HG02623 (cell line): ENCODE results near the gene TMEM108.
A peak's percentile ranks its signal among the peaks of the same experiment; 100 is the strongest.

Experiments
- ATAC-seq: cut with Tn5 transposase; IDR thresholded peaks from one replicate; pipeline ENCODE4 v1.9.1; 2021; ENCODE audit warnings: moderate library complexity; ENCODE audit not compliant: unreplicated experiment

TMEM108 gene

DNA sequence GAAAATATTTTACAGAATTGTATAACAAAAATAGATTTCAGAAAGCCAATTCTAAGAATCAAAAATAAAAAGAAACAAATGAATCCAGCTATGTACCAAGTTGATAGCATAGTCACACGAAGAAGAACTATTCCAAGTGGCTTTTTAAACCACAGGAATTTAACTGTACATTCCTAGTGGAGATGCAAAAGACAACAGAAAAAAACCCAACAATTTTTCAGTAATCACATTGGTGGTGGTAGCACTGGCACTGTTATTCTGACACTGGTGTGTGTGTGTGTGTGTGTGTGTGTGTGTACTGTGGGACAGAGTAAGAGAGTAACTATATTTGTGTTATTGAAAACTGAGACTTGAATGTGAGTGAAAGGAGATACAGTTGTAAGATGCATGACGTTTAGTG, 370.8 kb downstream of the TMEM108 start:
- no peak for ATAC-seq

DNA sequence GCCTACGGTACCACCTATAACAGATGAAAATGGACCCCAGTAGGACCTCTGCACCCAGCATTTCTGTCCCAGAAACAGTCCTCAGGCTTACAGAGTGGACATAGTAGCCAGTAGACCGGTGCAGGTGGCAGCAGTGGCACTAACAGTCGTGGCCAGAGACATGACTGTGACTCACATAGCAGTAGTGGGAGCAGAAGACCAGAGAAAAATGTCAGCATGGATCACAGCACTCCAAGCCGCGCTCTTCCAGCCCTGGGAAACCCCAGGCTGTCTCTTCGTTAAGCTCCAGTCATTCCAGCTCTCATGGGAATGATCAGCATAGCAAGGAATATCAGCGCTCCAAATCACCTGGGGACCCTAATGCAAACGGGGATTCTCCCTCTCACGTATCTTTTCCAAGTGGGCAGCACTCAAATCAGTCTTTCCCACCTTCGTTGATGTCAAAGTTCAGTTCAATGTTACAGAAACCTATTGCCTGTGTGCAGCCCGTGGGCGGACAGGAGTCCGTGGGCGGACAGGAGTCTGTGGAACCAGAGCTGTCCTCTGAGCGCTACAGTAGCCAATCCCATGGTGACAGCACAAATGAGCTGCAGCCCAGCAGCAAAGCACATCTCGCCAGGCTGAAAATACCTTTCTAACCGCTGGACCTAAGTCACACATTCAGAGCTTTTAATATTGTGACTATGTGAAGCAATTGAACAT, 372.2 kb downstream of the TMEM108 start:
- ATAC-seq, result no peak

DNA sequence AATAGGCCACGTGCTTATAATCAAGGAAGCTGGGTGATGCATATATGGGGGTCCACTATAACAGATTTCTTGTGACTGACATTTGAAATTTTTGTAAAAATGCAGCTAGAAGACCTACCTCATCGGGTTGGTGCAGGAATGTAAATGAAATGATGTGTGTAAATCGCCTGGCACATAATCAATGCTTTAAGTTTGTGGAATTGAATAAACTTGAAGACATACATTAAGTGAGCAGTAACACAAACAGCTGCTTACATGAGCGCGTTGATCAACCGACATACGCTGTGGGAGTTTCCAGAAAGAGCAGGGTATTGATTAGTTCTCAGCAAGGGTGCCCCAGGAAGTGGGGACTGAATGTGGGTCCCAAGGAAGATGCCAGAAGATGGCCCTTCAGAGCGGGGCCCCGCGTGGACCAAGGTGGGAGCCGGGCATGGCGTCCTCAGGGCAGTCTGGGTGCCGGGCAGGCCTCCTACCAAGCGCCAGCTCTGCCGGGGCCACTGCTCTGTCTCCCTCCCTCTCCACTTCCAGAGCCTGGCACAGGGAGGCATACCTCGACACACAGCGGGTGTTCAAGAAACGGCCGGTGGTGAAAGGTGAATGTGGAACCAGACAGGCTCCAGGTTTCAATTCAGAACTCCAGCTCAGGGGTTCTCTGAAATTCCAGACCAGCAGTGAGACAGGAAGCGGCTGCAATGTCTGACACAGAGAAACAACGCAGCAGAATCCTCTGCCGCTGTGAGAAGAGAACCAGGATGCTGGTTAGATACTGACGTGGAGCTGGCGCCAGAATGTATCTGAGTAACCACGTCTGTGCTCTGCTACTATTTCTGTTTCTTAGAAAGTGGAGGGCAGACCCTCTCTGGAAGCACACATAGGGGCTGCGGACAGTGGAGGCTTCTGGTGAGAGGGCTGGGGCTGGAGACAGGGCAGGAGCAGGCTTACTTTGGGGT, 374.3 kb downstream of the TMEM108 start:
- no peak for ATAC-seq

DNA sequence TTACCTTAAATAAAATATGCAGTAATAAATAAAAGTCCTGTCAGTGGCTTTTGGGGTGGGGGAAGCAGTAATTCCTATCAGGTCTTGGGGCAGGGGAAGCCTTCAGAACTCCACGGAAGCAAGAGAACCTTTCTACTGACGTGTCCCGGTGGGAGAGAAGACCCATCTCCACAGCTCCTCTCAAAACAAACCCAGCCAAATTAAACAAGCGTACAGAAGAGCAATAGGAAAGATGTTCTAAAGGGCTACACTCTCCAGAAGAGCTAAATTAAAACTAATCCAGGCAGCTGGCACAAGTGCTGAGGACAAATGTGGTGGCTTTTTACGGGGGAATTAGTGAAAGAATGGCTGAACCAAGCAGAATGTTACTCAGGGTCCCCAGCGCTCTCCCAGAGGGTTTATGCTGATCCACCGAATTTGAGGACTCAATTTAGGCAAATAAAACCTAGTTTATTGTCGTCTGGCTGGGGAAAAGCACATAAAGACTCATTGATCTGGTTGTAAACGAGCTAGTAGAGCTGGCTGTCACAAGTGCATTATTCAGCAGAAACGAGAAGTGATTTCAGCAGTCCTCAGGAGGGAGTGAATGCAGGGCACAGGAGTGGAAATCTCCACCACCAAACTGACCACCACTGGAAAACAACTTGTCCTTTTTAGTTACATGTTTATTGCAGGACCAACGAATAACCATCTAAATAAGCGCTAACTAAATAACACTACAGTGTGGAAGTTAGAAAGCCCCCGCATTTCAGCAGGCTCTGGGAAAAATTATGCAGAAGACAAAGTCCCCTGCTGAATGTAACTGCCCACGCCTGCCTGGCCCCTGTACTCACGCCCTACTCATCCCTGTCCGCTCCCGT, 375.2 kb downstream of the TMEM108 start:
- ATAC-seq, result no peak

GRCh38 chr3:133414021-133414392, 375.8 kb downstream of the TMEM108 start:
- no peak for ATAC-seq

DNA sequence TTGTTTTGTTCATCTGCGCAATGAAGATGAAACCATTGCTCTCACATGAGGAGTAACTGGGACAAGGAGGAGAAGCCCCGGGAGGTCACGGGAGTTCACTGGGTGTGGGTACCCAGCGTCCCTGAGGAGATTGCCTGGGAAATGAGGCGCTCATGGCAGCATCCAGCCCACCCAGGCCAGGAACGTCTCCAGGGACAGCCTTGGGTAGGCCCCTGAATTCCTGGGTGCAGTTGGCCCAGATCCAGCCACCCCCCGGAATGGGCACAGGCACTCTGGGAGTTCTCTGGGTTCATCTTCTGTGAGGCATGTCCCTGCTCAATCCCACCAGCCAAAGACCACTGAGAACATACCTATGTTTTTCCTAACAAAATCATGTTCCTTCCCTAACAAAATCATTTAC, 380.2 kb downstream of the TMEM108 start:
- ATAC-seq, result no peak

DNA sequence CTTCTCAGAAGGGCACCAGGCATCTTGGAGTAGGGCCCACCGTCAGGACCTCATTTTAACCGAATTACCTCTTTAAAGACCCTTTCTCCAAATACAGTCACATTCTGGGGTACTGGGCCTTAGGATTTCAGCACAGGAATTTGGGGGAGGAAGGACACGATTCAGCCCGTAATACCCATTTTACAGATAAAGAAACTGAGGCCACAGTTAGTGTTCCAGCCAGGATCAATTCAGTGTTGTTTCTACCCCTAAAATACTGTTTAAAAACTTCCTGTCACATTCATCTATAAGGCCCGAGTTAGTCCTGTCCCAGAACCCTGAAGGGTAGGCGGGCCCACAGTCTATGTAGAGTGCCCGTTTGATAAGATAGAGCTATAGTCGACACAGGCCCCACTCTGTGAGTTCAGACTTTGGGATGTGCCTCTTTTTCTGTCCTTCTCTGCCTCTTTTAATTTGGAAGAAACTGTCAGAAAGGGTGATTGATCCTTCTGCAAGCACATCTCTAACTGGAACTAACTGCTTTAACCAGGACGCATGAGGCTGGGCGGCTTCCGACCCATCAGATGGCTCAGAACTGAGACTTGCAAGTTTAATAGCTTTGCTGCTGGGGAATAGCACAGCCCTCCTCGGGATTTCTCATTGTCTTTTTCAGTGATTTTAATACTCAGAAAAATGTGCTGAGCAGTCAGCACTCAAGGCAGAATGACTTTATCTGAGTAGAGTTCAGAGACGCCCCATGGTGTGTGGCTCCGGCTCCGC, 381.1 kb downstream of the TMEM108 start:
- no peak for ATAC-seq

DNA sequence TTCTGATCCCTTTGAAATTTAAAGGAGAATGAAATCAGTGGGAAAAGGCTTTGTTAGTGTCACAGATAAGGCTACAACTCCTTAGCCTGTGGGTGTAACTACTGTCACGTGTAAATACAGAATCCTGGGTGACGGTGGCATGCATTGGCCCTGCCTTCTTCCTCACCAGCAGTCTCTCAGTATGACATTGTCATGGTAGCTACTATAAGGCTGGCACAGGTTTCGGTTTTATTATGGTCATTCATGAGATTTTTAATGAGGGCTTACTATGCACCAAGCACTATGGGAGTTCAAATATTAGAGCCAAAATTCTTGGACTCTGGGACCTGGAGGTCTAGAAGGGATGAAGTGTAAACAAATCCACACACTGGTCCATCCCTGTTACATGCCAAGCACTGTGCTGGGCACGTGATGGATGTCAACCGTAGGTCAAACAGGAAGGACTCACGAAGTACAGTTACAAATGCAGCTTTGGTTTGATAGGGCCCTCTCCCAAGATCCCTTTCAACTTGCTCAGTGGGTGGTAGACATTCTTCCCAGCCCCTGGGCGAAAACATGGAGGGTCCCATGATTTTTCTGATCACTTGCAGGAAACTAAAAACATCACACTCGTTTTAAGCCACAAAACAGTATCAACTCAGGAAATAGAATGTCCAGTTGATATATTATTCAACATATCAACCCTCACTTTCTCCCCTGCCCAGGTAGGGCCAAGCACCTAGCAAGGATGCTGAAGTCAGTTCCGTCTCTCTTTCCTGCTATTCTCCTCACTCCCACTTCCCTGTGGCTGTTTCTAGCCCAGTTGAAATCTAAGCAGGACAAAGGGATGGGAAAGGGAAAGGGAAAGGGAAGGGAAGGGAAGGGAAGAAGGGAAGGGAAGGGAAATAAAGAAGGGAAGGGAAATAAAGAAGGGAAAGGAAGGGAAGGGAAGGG, 387.0 kb downstream of the TMEM108 start:
- ATAC-seq, result no peak

DNA sequence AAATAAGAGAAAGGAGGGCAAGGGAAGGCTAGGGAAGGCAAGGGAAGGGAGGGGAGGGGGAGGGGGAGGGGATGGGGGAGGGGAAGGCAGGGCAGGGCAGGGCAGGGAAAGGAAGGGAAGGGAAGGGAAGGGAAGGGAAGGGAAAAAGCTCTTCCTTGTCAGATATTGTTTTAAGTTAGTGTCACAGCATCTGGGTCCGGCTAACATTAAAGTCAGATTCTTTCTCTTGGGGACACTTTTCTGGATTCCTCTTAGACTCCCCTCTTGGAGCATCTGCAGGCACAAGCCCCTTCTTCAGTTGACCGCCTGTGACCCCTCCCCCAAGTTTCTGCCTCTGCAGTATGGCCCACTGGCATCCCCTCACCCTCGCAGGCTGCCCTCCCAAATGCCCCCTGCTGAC, 387.7 kb downstream of the TMEM108 start:
- no peak for ATAC-seq

DNA sequence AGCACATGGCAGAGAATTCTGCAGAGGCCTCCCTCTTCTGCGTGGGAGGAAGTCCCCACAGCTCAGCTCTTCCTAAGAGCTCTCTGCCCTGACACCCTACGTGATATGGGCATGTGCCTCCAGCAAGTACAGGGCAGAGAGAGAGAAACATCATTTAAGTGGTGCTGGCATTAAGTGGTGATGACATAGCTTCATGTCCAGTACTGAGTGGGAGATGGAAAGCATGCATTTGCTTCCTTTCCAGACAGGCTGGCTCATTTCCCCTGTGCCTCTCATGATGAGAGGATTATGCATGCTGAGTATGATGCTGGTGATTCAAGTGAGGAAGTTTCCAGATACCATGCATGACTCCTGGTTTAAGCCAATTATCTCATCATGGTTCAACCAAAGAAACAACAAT, 388.5 kb downstream of the TMEM108 start:
- ATAC-seq, result no peak

DNA sequence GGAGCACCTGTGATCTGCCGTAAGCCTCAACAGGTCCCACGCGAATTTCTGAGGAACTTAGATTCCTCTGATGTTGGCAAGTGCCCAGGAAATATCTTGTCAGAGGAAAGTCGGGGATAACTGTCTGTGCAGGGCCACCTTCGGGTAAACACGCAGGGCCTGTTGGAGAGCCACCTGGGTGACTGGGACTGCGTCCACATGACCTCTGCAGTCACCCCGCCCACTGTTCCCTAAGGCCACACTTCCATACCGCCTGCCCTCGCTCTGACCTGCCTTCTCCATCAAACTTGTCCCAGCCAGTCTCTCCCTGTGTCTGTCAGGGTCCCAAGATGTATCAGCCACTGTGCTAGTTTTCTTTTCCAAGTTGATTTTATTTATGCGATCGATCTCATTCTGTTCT, 390.4 kb downstream of the TMEM108 start:
- ATAC-seq, result no peak

- ATAC-seq, result no peak
Observed at GRCh38 chr3:133429063-133429462, 390.9 kb downstream of the TMEM108 start.

- no peak for ATAC-seq
Observed at GRCh38 chr3:133439563-133439962, 401.4 kb downstream of the TMEM108 start.

DNA sequence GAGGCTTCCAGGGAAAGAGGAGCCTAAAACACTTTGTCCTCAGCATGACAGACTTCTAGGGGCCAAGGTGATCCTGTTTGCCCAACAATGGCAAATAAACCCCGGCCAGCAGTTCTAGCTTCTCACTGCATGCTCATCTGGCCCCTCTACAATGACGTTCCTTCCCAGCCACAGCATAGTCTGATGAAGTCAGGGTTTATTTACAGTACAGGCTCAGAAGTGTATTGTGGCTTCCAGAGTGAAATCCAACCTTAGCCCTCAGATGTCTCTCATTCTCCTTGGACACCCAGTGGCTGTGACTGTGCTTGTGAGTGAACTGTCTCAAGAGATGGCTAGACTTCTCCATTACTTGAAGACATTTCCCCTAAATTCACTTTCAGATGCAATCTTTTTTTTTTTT, 402.5 kb downstream of the TMEM108 start:
- no peak for ATAC-seq

GRCh38 chr3:133441867-133442270, 403.7 kb downstream of the TMEM108 start:
- ATAC-seq, result peak; percentile 80

GRCh38 chr3:133442518-133442917, 404.3 kb downstream of the TMEM108 start:
- ATAC-seq, result no peak

DNA sequence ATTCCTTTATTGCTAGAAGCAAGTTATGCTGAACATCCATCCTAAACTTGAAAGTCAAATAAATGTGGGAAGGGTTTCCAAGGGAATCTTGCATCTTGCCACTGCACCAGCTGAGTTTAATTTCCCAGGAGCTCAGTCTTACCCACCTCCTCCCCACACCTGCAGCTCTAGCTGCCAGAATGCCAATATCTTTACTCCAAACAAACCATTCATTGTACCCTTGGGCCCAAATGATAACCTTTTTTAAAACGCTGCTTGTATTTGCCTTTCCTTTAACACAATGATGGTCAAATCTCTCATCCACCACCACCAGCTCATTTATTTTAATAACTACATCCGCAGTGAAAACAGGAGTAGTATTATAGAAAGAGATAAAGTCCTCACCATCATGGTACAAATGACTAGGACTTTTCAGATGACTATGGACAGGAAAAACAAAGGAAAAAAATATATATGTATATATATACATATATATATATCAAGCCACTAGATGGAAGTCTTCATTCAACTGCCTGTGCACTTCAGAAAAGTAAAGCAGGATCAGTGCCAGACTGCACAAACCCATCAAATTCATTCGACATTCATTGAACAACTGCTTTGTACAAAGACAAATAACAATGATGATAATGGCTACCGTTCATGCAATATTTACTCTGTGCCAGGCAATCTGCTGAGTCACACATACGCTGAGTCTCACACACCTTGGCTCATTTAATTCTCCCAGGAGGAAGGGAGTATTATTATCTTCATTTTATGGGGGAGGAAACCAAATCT, 405.6 kb downstream of the TMEM108 start:
- ATAC-seq, result no peak

DNA sequence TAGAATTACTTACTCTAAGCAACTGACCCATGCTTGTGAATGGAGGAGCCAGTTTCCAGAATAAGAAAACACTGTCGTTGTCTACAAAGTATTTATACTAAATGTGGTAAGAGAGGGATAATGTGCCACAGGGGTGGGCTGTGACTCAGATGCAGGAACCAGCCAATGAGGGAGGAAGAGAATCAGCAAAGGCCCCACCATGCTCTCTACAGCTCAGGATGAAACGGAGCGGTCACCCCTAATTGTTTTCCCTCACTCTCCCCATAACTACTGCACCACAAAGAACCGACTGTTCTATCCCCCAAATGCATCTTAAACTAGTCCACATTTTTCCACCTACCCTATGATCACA, 406.2 kb downstream of the TMEM108 start:
- ATAC-seq, result no peak

- ATAC-seq, result no peak
Observed at GRCh38 chr3:133445108-133445507, 406.9 kb downstream of the TMEM108 start.
